Measurements from ENCODE around the gene RASGRF1. TPM values are rescaled to one million over a fixed set of nuclear protein-coding genes. Genes with fewer than 3 reads are reported as not detected.

The RASGRF1 gene
- total RNA-seq, 6 experiments from 2014 or later: 0.09 to 0.31 (median 0.18) TPM

GRCh38 chr15:78956937-78957336 is 133.6 kb downstream of the RASGRF1 start:
- H3K27ac Mint-ChIP-seq: no peak overlapping the region

DNA sequence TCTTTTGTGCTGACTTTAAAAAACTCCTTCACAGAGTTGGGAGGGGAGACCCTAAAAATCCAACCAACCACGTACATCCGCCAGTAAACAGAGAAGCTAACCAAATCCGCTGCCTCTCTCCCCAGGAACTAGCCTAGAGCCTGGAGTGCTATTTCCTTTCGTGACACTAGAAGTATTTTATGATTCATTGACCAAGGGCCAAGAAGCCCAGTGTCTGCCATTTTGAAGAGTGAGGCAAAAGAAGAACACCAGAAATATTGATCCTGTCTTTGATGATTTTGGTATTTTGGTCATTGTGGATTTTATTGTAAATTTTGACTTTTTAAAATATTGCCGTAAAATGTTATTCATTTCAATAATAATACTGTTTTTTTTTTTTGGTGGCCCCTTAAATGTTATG is 135.2 kb downstream of the RASGRF1 start:
- H3K4me3 Mint-ChIP-seq: no peak overlapping the region
- H3K27ac Mint-ChIP-seq: no peak overlapping the region
- peaks cover 32% of the 10 kb centered on the region for H3K27me3 Mint-ChIP-seq (ENCODE audit: insufficient read depth)
- peaks cover 18% of the 10 kb centered on the region for H3K4me1 Mint-ChIP-seq (ENCODE audit: low read depth)
- H3K36me3 Mint-ChIP-seq (ENCODE audit: low read depth): no peaks in the 10 kb centered on the region
- no peak for DNase-seq
- H3K9me3 Mint-ChIP-seq: no peaks in the 10 kb centered on the region
- TF ChIP-seq, protein P1, sequence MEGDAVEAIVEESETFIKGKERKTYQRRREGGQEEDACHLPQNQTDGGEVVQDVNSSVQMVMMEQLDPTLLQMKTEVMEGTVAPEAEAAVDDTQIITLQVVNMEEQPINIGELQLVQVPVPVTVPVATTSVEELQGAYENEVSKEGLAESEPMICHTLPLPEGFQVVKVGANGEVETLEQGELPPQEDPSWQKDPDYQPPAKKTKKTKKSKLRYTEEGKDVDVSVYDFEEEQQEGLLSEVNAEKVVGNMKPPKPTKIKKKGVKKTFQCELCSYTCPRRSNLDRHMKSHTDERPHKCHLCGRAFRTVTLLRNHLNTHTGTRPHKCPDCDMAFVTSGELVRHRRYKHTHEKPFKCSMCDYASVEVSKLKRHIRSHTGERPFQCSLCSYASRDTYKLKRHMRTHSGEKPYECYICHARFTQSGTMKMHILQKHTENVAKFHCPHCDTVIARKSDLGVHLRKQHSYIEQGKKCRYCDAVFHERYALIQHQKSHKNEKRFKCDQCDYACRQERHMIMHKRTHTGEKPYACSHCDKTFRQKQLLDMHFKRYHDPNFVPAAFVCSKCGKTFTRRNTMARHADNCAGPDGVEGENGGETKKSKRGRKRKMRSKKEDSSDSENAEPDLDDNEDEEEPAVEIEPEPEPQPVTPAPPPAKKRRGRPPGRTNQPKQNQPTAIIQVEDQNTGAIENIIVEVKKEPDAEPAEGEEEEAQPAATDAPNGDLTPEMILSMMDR (IDR thresholded peaks at IDR 0.05): no peak

More at GRCh38 chr15:78956937-78957336, 133.6 kb downstream of the RASGRF1 start:
- Mint-ChIP-seq H3K4me3 (no peak overlapping the region), H3K27me3 (ENCODE audit: insufficient read depth) (peaks cover 33% of the 10 kb centered on the region), H3K4me1 (ENCODE audit: low read depth) (peaks cover 5% of the 10 kb centered on the region), H3K36me3 (ENCODE audit: low read depth) (no peaks in the 10 kb centered on the region), H3K9me3 (no peaks in the 10 kb centered on the region)
- TF ChIP-seq, protein P1 (IDR thresholded peaks at IDR 0.05): no peak
- DNase-seq: no peak

DNA sequence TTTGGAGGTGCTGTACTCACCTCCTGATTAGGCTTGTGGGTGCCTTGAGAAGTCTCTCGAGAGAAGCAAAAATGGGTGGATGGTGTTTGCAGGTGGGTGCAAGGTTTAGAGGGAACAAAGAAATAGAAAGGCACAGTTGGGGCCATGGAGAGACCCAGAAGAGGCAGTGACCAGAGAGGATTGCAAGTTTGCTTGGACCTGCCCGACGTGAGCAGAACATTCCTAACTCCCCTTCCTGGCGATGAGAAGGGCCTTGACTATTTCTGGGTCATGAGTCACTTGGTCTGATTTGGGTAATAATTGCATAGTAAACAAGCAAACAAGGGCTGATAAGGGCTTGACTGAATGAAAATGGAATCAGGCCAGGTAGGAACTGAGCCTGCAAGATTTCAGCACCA is 138.7 kb downstream of the RASGRF1 start:
- Mint-ChIP-seq H3K4me1 (ENCODE audit: low read depth) (peaks cover 18% of the 10 kb centered on the region), H3K27me3 (ENCODE audit: insufficient read depth) (peaks cover 26% of the 10 kb centered on the region), H3K36me3 (ENCODE audit: low read depth) (no peaks in the 10 kb centered on the region), H3K27ac (no peak overlapping the region), H3K9me3 (no peaks in the 10 kb centered on the region), H3K4me3 (no peak overlapping the region)
- DNase-seq: peak; percentile 17
- TF ChIP-seq, protein P1 (IDR thresholded peaks at IDR 0.05): no peak

GRCh38 chr15:78950902-78951840 is 139.4 kb downstream of the RASGRF1 start:
- TF ChIP-seq, protein P1 (IDR thresholded peaks at IDR 0.05): peak; percentile 50
- no peak overlapping the region for H3K27ac Mint-ChIP-seq
- DNase-seq: peak; percentile 45
- peaks cover 28% of the 10 kb centered on the region for H3K27me3 Mint-ChIP-seq (ENCODE audit: insufficient read depth)
- H3K4me3 Mint-ChIP-seq: no peak overlapping the region
- no peaks in the 10 kb centered on the region for H3K9me3 Mint-ChIP-seq
- peaks cover 18% of the 10 kb centered on the region for H3K4me1 Mint-ChIP-seq (ENCODE audit: low read depth)
- no peaks in the 10 kb centered on the region for H3K36me3 Mint-ChIP-seq (ENCODE audit: low read depth)

DNA sequence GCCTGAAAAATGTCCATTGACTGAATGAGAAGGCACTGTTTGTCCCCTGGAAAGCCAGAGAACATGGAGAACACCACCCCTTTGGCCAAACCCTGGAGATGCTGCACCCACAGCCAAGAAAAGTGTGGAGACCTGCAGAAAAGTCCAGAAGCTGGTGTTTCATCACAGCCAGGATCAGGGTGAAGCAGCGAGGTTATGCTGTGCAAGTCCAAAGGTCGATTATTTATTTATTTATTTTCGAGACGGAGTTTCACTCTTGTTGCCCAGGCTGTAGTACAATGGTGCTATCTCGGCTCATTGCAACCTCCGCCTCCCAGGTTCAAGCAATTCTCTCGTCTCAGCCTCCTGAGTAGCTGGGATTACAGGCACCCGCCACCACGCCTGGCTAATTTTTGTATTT is 140.2 kb downstream of the RASGRF1 start:
- Mint-ChIP-seq H3K4me3 (no peak overlapping the region), H3K27ac (no peak overlapping the region), H3K9me3 (no peaks in the 10 kb centered on the region), H3K4me1 (ENCODE audit: low read depth) (peaks cover 18% of the 10 kb centered on the region), H3K36me3 (ENCODE audit: low read depth) (no peaks in the 10 kb centered on the region), H3K27me3 (ENCODE audit: insufficient read depth) (peaks cover 33% of the 10 kb centered on the region)
- TF ChIP-seq, protein P1 (IDR thresholded peaks at IDR 0.05): no peak
- no peak for DNase-seq

Measured in HFFc6 (cell line).